RWPE2 (cell line): ENCODE measurements around the gene NCBP3.

Experiments
- ATAC-seq: fragments of 200-7000 bp; cut with Tn5 transposase; 3 replicates; pipeline ENCODE4 v1.9.1; 2021; ENCODE audit warnings: low read depth
- DNase-seq: peaks from one replicate; pipeline ENCODE4 v3.0.0-alpha.2; 2020; ENCODE audit warnings: low spot score
- H3K27ac ChIP-seq: fragments of 450-650 bp; 2 replicates; pipeline ENCODE4 v1.5.1; 2017; ENCODE audit warnings: mild to moderate bottlenecking; ENCODE audit not compliant: poor library complexity, severe bottlenecking
- H3K27me3 ChIP-seq: fragments of 250-450 bp; sonication (Bioruptor Pico); 2 replicates; pipeline ENCODE4 v1.5.1; 2021; ENCODE audit warnings: mild to moderate bottlenecking, moderate library complexity; ENCODE audit not compliant: insufficient read depth, poor library complexity, severe bottlenecking
- H3K36me3 ChIP-seq: fragments of 250-450 bp; sonication (Bioruptor Pico); 2 replicates; pipeline ENCODE4 v1.5.1; 2020; ENCODE audit warnings: low read depth, mild to moderate bottlenecking, moderate library complexity
- H3K4me1 ChIP-seq: fragments of 250-450 bp; sonication (Bioruptor Pico); 2 replicates; pipeline ENCODE4 v1.5.1; 2021; ENCODE audit warnings: mild to moderate bottlenecking, moderate library complexity; ENCODE audit not compliant: insufficient read depth, poor library complexity, severe bottlenecking
- H3K4me3 ChIP-seq: fragments of 250-450 bp; sonication (Bioruptor Pico); 2 replicates; pipeline ENCODE4 v1.5.1; 2021; ENCODE audit warnings: mild to moderate bottlenecking, moderate library complexity; ENCODE audit not compliant: severe bottlenecking
- H3K9me3 ChIP-seq: fragments of 250-450 bp; sonication (Bioruptor Pico); 2 replicates; pipeline ENCODE4 v1.5.1; 2021; ENCODE audit warnings: mild to moderate bottlenecking, moderate library complexity; ENCODE audit not compliant: severe bottlenecking
- CTCF ChIP-seq: fragments of 450-650 bp; IDR thresholded peaks from one replicate; pipeline ENCODE4 v1.5.1; 2017; ENCODE audit warnings: mild to moderate bottlenecking, moderate library complexity; ENCODE audit not compliant: poor library complexity, severe bottlenecking

Gene NCBP3

DNA sequence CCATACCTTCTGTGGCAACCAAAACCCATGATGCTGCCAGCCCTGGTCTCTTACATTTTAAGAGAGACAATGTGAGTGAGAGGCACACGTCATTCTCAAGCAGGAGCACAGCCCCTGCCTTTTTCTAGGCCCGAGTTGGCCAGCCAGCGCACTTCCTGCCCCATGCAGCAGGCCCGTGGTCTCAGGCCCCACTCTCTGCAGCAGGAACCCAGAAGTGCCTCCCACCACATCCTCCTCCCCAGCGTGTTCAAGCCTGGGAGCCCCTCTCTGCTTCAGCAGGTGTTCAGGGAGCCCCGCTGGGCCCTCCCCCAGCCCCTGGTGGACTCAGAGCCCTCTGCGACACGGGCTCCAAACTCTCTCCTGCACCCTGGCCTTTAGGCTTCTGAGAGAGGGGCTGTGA, 75.6 kb downstream of the NCBP3 start:
- no peaks in the 10 kb centered on the region for H3K9me3 ChIP-seq
- DNase-seq (no peak), ATAC-seq (no peak)
- H3K36me3 ChIP-seq: no peaks in the 10 kb centered on the region
- H3K4me3 ChIP-seq: no peak overlapping the region
- TF ChIP-seq CTCF: no peak
- H3K27ac ChIP-seq: no peak overlapping the region
- no peaks in the 10 kb centered on the region for H3K27me3 ChIP-seq
- peaks cover 3% of the 10 kb centered on the region for H3K4me1 ChIP-seq

DNA sequence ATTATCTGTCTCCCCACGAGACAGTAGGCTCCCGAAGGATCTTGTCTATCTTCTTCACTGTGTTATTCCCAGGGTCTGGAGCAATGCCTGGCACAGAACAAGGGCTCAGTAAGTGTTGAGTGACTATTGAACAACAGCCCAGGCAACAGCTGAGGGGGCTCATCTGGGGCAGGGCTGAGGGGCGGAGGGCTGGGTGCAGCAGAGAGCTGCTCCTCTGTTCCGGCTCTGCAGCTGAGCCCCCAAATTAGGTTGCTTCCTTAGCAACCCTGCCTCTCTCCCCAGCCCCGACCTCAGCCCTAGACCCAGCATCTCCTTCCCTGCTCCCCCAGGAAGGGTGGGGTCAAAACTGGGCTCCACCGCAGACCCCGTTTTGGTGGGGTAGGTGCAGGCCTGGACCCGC, 77.3 kb downstream of the NCBP3 start:
- Histone ChIP-seq H3K9me3 (no peaks in the 10 kb centered on the region), H3K27me3 (no peaks in the 10 kb centered on the region), H3K36me3 (no peaks in the 10 kb centered on the region), H3K4me1 (peaks cover 3% of the 10 kb centered on the region), H3K4me3 (no peak overlapping the region), H3K27ac (no peak overlapping the region)
- TF ChIP-seq CTCF: no peak
- ATAC-seq: no peak
- DNase-seq: no peak

- DNase-seq (no peak), ATAC-seq (no peak)
- Histone ChIP-seq H3K27me3 (no peaks in the 10 kb centered on the region), H3K4me1 (no peaks in the 10 kb centered on the region), H3K4me3 (no peak overlapping the region), H3K27ac (no peak overlapping the region), H3K9me3 (no peaks in the 10 kb centered on the region), H3K36me3 (no peaks in the 10 kb centered on the region)
- TF ChIP-seq CTCF: no peak
Observed at GRCh38 chr17:3768341-3768740, 77.7 kb downstream of the NCBP3 start.

DNA sequence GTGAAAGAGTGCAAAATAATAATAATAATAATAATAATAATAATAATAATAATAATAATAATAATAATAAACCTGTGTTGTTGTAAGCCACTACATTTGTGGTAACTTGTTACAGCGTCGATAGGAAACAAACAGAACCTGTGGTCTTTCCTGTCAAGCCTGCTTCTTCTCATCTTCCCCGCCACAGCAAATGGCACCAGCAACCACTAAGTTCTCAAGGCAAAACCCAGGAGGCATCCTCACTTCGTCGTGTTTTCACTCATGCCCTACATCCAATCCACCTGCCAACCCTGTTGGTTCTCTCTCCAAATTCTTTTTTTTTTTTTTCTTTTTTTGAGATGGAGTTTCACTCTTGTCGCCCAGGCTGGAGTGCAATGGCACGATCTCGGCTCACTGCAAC, 79.3 kb downstream of the NCBP3 start:
- TF ChIP-seq CTCF: no peak
- H3K9me3 ChIP-seq: no peaks in the 10 kb centered on the region
- ATAC-seq: no peak
- no peaks in the 10 kb centered on the region for H3K27me3 ChIP-seq
- no peak overlapping the region for H3K4me3 ChIP-seq
- H3K27ac ChIP-seq: no peak overlapping the region
- no peaks in the 10 kb centered on the region for H3K36me3 ChIP-seq
- no peak for DNase-seq
- no peaks in the 10 kb centered on the region for H3K4me1 ChIP-seq

DNA sequence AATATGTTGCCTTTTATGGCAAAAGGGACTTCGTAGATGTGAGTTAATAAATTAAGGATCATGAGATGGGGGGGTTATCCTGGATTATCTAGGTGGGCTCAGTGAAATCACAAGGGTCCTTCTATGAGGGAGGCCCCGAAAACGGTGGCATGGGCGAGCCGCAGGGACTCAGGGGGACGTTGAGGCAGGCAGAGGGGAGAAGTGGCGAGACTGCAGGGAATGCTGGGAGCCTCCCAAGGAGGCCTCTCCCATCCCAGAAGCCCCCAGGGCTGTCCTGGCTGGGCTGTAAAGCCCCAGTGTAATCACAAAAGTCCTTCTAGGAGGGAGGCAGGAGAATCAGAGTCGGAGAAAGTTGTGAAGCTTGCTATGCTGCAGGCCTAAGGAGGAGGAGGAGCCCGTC, 80.1 kb downstream of the NCBP3 start:
- ATAC-seq (no peak), DNase-seq (no peak)
- no peaks in the 10 kb centered on the region for H3K27me3 ChIP-seq
- no peak for TF ChIP-seq CTCF
- no peaks in the 10 kb centered on the region for H3K9me3 ChIP-seq
- no peaks in the 10 kb centered on the region for H3K36me3 ChIP-seq
- H3K27ac ChIP-seq: no peak overlapping the region
- H3K4me1 ChIP-seq: no peaks in the 10 kb centered on the region
- no peak overlapping the region for H3K4me3 ChIP-seq
